ENCODE measurements around the gene CHURC1.
"Not testable (repeated sequence)": the region's sequence is repeated elsewhere in the genome, so short reads cannot be mapped to it uniquely, and the experiment has no call there.

The CHURC1 gene

DNA sequence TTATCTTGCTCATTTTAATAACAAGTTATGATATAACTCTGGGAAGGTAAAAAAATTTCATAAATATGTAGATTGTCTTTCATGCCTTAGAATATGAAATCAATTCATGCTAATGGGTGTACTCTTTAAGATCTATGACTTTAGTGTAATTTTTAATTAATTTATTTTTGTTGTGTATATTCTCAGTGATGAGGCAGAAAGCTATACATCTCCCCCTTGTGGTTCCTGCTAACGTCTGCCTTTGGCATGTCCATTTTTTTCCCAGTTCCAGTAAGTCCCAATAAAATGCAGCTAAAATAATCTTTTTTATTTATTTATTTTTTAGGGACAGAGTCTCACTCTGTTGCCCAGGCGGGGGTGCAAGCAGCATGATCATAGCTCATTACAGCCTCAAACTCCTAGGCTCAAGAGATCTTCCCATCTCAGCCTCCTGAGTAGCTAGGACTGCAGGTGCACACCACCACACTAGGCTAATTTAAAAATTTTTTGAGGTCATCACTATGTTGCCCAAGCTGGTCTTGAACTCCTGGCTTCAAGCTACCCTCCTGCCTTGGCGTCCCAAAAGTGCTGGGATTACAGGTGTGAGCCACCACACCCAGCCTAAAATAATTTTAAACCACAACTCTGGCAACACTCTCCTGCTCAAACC lies 3.3 kb upstream of the CHURC1 start:
- DNase-seq (ENCODE audit: low read depth, low spot score) = no peak

- no peak for DNase-seq (ENCODE audit: low read depth, low spot score)
Measured at GRCh38 chr14:64912261-64912660, 2.0 kb upstream of the CHURC1 start.

GRCh38 chr14:64913477-64913876 lies 778 bp upstream of the CHURC1 start:
- DNase-seq (ENCODE audit: low read depth, low spot score) = not testable (repeated sequence)

GRCh38 chr14:64915029-64915424 lies 772 bp downstream of the CHURC1 start:
- no peak for DNase-seq (ENCODE audit: low read depth, low spot score)

GRCh38 chr14:64915797-64916196 lies 1.5 kb downstream of the CHURC1 start:
- no peak for DNase-seq (ENCODE audit: low read depth, low spot score)

GRCh38 chr14:64918216-64918615 lies 4.0 kb downstream of the CHURC1 start:
- DNase-seq (ENCODE audit: low read depth, low spot score) = no peak

DNA sequence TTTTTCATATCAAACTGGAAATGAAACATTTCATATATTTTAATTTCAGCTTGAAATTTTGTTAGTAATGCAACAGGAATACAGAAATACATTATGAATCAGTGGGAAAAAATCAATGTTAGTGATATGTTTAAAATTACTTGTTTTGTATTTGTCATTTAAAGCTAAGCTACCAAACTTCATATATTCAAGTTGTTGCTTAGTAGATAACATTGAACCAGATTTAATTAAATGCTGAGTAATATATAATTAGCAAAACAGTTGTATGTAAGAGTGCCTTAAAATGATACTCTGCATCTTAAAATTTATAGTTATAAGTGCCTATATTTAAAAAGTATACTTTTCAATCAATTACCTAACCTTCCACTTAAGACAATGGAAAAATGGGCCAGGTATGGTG lies 5.0 kb downstream of the CHURC1 start:
- DNase-seq (ENCODE audit: low read depth, low spot score) = no peak

DNA sequence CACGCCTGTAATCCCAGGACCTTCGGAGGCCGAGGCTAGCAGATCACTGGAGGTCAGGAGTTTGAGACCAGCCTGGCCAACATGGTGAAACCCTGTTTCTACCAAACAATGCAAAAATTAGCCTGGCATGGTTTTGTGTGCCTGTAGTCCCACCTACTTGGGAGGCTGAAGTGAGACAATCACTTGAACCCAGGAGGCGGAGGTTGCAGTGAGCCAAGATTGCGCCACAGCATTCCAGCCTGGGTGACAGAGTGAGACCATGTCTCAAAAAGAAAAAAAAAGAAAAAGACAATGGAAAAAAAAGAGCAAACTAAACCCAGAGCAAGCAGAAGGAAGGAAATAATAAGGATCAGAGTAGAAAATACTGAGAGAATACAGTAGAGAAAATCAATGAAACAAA lies 5.4 kb downstream of the CHURC1 start:
- DNase-seq (ENCODE audit: low read depth, low spot score) = no peak

- DNase-seq (ENCODE audit: low read depth, low spot score) = no peak
Measured at GRCh38 chr14:64920465-64920864, 6.2 kb downstream of the CHURC1 start.

- DNase-seq (ENCODE audit: low read depth, low spot score) = no peak
Measured at GRCh38 chr14:64923015-64923414, 8.8 kb downstream of the CHURC1 start.

DNA sequence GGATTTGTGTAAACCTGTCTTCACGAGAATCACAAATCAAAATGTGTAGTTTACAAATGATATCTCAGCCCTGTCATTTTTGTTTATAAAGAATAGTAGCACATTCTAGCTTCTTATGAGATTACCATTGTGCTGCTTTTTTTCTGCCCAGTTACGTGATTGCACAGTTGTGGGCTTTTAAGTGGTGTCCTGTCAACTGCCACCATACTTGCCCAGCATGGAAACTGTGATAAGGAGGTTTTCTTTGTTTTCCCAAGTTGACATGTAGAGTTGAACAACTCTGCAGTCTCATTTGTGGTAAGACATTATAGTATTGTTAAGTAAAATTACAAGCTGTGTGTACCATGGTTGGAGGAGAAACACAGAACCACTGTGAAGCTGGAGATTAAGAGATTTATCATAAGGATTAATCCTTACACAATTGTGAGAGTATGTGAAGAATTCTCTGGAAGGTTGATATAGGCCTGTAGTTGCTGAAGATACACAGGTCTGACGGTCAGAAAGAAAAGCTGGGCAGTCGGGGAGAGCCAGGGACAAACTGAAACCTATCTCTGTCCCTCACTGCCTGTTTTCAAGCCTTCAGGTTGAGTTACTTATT lies 12.2 kb downstream of the CHURC1 start:
- no peak for DNase-seq (ENCODE audit: low read depth, low spot score)

GRCh38 chr14:64927031-64927430 lies 12.8 kb downstream of the CHURC1 start:
- DNase-seq (ENCODE audit: low read depth, low spot score) = no peak

DNA sequence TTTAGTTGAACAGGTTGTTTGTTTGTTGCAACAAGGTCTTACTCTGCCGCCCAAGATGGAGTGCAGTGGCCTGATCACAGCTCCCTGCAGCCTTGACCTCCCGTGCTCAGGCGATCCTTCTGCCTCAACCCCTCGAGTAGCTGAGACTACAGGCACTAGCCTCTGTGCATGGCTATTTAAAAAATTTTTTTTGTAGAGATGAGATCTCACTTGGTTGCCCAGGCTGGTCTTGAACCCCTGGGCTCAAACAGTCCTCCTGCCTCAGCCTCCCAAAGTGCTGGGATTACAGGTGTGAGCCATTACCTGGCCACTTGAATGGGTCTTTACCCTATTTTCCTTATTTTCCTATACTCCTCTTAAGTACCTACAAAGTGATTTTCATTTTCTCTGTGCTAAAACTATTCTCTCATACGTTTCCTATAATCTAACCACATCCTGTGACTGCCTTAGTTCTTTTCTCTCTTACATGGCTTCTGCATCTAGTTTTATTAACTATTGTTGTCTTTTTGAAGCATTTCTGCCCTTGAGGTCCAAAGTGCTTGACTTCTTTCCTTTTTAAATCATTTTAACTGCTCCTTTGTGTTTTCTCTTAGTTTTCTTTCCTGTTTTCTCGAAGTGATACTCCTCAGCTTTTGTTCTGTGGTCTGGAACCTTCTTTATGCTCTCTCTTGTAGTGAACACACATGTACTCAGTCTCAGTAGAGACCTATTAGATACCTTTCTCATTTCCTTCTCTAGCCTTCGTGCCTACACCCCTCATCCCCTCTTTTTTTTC lies 14.2 kb downstream of the CHURC1 start:
- DNase-seq (ENCODE audit: low read depth, low spot score) = no peak

- no peak for DNase-seq (ENCODE audit: low read depth, low spot score)
Measured at GRCh38 chr14:64929014-64929359, 14.7 kb downstream of the CHURC1 start.

GRCh38 chr14:64930085-64930843 lies 16.0 kb downstream of the CHURC1 start:
- DNase-seq (ENCODE audit: low read depth, low spot score) = no peak

GRCh38 chr14:64931123-64931522 lies 16.9 kb downstream of the CHURC1 start:
- DNase-seq (ENCODE audit: low read depth, low spot score) = no peak

GRCh38 chr14:64932231-64932630 lies 18.0 kb downstream of the CHURC1 start:
- DNase-seq (ENCODE audit: low read depth, low spot score) = no peak

GRCh38 chr14:64934338-64934929 lies 20.2 kb downstream of the CHURC1 start:
- no peak for DNase-seq (ENCODE audit: low read depth, low spot score)

DNA sequence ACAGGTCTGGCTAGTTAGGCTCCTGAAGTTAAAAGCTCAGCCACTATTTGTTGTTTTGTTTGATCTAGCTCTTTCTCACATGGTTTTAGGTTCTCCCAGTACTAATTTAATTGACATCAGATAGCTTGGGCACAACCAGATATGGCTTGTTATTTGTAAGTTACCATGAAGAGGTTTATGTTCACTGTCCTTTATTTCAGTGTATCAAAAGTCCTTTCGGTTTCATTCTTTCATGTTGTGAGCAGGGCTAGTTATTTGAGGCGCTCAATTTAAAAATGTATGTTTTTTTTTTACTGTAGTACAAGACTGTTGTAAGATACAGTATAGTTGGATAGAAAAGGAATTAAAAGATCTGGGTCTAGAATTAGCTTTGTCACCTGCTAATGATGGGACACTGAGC lies 21.3 kb downstream of the CHURC1 start:
- DNase-seq (ENCODE audit: low read depth, low spot score) = no peak

GRCh38 chr14:64937171-64937820 lies 23.0 kb downstream of the CHURC1 start:
- DNase-seq (ENCODE audit: low read depth, low spot score) = no peak

DNA sequence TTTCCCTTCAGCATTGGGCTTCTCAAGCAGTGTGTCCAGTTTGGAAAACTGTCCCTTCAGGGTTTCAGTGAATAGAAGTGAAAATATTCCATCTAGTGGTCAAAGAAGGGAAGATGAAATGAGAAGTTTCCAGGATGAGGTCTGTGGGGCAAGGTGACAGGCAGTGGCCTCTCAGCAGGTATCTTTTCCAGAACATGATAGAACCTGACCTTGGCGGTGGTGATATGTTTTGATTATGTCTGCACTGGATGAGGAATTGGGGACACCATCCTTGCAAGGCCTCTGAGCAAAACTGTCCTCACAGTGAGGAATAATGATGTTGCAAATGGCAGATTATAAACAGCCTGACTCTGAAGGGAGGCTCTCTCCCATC lies 23.6 kb downstream of the CHURC1 start:
- DNase-seq (ENCODE audit: low read depth, low spot score) = no peak

Measured in brain pericyte (primary cell).